OCI-M2 (cell line): Measurements from ENCODE around the gene CCNB3.

ENCODE experiments used
- DNase-seq: peaks from one replicate; lab custom pipeline; 2025; ENCODE audit not compliant: unreplicated experiment; lab: John Stamatoyannopoulos, UW

The CCNB3 gene

DNA sequence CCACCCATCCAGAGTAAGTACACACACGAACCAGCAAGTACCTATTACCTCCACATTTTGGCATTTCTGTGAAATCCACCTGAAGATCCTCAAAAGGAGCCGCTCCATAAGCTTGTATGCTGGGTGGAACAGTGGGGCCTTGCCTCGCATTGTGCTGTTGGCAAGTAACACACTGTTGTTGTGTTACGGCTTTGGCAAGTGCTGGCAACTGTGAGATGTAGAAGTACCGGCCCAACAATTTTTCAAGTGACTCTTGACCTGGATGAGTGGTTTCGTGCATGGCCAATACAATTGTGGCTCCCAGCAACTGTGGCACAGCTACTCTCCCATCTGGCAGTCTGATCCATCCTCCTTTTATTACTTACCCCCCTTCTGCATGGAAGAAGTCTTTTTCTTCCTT, 128.7 kb downstream of the CCNB3 start:
- DNase-seq, result no peak

DNA sequence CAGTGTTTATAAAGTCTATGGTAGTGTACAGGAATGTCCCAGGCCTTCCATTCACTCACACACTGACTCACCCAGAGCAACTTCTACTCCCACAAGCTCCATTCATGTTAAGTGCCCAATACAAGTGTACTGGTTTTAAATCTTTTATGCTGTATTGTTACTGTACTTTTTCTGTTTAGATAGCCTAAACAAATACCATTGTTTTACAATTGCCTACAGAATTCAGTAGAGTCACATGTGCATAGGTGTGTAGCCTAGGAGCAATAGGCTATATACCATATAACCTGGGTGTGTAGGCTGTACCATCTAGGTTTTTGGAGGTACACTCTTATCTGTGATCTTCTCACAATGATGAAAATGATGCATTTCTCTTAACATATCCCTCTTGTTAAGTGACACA, 139.4 kb downstream of the CCNB3 start:
- DNase-seq, result no peak

DNA sequence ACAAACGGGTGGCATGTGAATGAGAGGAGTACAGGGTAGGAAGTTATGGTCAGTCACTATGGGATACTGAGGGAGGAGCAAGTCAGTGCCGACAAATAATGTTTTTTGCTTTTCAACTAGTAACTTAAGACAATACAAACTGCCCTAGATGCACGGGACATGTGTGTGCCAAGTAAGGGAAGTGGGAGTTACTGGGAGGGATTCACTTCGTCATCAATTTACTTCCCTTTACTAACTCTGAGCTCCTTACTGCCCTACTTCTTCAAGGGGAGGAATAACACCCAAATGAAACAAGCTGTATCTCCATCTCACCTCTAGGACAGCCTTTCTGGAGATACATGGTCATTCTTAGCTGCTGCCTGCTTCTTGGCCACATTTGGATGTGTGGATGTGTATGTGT, 168.4 kb downstream of the CCNB3 start:
- no peak for DNase-seq

DNA sequence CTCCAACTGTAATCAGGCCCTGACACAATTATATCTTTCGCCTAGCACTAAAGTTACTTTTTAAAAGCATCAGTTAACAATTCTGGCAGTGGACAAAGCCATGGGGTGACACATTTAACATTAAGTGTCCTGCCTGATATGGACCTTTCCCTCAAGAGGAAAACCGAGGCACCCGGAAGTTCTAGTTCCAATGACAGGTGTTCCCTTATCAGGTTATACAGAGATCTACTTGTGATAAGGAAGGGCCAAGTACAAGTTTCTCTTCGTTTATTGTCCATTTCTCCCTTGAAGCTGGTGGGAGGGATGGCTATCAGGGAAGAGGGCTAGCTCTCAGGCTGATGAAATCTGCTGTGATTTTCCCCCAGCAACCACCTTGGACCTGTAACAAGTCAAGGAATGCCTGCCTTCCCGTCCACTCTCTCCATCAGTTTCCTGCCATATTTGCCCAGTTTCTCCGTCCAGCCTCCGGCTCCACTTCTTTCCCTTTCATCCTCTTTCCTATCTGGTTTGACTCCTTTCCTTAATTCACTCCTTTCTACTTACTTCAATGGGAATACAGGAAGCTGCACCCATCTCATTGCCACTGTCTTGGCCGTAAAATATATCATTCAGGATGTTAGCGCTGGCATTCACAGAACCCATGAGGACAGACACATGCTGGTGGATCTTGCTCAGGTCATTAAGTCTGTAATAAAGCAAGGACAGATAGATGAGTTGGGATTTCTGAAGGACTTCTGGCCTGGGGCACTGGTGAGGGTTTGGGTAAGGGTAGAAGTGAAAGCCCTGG, 171.1 kb downstream of the CCNB3 start:
- DNase-seq, result no peak

DNA sequence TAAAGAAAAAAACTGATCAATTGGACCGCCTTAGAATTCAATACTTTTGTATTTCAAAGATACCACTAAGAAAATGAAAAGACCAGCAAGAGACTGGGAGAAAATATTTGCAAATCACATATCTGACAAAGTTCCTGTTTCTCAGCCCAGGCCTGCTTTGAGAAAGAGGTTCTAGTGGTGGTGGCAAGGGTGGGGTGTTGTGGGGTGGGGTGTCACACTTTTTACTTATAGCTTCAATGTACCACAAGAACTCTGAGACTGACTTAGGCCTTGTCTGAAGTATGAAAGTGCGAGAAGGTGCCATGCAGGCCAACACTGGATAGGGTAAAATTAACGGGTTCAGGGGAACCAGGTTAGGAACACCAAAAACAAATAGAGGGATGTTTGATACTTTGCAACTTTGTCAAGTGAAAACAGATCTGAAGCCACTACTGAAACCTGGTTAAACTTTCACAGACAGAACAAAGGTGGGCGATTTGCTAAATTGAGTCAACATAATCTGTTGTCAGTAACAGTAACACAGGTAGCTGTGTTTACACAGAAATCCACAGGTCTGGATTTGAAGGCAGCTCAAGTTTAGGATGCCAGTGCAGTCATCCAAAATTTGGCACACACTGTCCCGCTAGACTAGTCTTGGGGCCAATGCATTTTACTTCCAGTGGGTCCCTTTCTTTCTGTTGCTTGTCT, 177.3 kb downstream of the CCNB3 start:
- no peak for DNase-seq

DNA sequence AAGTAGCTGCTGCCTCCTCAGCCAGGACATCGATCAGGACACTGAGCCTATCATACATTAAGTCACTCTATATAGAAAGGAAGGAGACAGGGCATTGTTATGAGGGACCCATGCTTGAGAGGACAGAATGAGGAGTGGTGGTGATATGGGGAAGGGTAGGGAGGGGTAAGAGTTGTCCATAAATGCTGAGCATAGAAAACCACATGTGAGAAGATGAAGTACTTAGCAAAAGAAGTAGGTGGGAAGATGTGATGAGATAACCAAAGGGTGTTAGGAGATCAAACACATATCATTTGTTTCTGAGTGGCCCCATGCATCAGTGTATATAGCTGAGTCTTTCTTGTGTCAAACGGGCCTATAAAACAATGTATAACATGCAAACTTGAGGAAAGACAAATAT, 182.0 kb downstream of the CCNB3 start:
- DNase-seq, result no peak

DNA sequence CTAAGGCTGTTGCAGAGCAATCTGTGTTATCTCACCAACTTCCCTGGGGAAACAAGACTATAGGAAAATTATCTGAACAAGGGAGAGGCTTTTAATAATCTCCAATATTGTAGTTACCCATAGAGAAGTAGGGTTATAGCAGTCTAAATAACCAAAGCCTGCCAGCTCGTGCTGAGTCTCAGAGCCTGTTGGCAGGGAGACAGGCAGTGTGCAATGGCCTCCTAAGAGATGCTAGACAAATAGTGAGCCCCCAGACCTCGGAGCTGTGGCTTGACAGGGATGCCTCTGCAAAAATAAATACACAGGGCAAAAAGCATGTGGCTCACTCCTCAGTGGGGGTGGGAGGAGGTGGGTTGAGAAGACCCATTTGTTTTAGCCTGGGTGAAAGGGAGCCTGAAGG, 189.3 kb downstream of the CCNB3 start:
- no peak for DNase-seq
